HG03060 (cell line): ENCODE measurements around the gene GATB.
A peak's percentile ranks its signal among the peaks of the same experiment; 100 is the strongest.
"Not testable (repeated sequence)": the region's sequence is repeated elsewhere in the genome, so short reads cannot be mapped to it uniquely, and the experiment has no call there.

Source experiments
- ATAC-seq: cut with Tn5 transposase; IDR thresholded peaks from one replicate; pipeline ENCODE4 v1.9.1; 2021; ENCODE audit warnings: low read depth, moderate number of reproducible peaks; ENCODE audit not compliant: unreplicated experiment

Gene GATB

DNA sequence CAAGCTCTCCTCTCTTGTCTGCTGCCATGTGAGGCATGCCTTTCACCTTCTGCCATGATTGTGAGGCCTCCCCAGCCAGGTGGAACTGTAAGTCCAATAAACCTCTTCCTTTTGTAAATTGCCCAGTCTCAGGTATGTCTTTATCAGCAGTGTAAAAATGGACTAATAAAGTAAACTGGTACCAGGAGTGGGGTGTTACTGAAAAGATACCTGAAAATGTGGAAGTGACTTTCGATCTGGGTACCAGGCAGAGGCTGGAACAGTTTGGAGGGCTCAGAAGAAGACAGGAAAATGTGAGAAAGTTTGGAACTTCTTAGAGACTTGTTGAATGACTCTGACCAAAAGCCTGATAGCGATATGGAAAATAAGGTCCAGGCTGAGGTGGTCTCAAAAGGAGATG is 24.0 kb downstream of the GATB start:
- not testable (repeated sequence) for ATAC-seq

DNA sequence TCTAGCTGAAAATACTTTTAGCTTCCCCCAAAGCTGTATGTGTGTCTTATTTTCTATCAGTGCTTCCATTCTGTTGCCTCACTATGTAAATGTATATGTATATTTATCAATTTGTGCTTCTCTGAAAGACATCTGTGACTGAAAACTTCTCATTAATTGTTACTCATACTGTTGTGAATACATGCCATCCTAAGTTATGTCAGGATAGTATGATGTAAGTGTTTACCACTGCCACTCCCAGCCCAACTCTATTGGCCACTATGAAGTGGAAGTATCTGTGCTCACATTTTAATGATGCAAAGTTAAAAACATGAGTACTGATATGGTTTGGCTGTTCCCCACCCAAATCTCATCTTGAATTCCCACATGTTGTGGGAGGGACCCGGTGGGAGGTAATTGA is 24.4 kb downstream of the GATB start:
- ATAC-seq: no peak

DNA sequence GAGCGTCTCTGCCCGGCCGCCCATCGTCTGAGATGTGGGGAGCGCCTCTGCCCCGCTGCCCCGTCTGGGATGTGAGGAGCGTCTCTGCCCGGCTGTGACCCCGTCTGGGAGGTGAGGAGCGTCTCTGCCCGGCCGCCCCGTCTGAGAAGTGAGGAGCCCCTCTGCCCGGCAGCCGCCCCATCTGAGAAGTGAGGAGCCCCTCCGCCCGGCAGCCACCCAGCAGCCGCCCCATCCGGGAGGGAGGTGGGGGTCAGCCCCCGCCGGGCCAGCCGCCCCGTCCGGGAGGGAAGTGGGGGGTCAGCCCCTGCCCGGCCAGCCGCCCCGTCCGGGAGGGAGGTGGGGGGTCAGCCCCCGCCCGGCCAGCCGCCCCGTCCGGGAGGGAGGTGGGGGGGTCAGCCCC is 29.1 kb downstream of the GATB start:
- not testable (repeated sequence) for ATAC-seq

DNA sequence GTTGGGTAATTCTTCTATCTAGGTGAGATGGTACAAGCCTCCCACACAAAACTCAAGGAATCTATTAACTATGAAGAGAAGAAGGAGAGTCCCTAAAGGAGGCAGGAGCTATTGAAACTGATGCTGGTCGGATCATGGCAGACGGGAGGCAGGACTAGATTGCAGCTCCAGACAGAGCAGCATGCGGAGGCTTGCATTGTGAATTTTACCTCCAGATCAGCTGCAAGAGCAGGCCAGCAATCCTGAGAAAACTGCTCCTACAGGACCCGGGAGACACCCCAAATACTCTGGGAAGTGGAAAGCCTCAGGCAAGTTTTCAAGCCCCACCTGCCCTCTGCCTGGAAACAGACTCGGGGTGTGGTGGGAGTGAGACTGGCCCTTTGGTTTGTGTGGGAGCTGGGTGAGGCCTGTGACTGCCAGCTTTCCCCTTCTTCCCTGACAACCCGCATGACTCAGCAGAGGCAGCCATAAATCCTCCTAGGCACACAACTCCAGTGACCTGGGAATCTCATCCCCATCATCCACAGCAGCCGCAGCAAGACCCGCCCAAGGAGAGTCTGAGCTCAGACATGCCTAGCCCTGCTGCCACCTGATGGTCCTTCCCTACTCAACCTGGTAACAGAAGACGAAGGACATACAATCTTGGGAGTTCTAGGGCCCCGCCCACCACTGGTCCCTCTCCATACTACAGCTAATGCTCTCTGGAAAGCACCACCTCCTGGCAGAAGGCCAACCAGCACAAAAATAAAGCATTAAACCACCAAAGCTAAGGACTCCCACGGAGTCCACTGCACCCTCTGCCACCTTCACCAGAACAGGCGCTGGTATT is 30.9 kb downstream of the GATB start:
- no peak for ATAC-seq

DNA sequence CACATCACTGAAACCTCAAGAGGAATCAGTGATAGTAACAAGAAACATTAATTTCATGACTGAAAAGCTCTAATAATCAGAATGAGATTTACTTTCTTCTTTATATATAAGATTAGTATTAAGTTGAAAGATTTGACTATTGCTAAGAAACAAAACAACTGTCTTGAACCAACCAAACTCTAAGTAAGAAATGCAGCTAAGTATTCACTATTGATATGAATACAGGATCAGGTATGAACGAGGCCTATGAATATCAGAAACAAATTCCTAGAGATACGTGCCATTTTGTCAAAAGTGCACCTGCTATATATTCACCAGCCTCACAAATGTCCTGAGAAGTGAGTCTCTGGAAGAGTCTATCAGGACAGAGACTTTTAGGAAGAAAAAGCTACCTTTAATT is 32.1 kb downstream of the GATB start:
- ATAC-seq: no peak

DNA sequence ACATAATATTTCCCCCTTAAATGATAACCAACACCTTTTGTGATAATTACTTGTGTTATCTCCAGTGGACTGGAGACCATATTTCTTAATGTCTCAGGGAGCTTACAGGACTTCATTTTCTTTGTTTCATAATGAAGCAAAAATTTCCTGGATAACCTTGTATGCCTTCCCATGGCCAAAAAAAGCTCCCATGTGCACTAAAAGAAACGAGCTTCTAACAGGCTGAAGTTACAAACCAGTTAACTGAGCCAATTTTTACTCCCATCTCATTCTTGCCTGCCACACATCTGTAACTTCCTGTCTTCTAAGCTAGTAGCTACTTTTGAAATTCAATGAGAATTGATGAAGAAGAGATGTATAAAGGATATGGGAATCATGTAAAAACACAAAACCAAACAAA is 32.8 kb downstream of the GATB start:
- ATAC-seq: no peak

DNA sequence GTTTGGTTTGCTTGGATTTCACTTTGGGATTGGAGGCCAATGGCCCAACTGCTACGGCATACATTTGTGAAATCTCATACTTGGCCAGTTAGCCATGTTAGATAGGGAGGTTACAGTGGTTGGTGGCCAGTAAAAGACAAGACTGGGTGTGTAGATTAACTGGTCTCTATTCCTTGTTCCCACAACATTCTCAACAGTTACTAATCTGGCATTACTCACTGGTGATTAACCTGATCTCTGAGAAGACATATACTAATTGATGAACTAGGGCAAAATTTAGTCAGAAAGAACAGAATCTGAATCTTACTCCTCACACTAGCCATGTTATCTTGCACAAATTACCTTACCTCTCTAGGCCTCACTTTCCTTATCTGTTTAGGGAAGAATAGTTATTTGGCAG is 33.4 kb downstream of the GATB start:
- ATAC-seq: no peak

DNA sequence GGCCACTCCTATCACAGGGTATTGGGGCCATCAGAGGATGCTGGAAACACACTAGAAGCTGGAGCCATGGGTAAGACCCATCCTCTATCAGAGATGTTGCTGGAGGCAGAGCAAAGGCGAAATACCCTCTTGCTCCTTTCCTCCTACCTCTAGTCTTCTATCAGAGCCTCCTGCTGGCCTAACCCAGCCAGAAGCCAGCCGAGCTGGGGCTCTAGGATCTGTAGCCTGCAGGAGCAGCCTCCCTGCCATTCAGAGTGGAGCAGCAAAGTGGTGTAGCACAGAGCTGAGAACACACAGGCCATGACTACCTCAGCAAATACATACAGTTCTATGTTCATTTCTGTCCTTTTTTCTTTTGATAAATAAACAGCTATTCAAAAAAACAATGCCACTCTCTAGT is 35.7 kb downstream of the GATB start:
- ATAC-seq: no peak

DNA sequence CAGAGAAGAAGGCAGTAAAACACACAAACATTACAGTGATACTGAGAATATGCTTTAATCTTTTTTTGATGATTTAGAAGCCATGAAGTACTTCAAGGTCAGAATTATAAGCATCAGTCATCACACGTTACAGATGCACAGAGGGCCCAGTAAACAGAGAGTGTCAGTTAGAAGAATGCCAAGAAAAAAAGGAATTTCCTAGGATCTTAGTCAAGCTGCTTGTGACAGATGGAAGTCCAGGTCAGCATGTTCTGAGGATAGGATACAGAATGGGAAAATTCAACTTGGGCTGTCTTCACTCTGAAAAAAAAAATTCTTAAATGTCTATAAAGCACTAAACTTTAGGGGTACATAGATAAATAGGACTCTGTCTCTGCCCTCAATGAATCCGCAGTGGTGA is 38.9 kb downstream of the GATB start:
- no peak for ATAC-seq

DNA sequence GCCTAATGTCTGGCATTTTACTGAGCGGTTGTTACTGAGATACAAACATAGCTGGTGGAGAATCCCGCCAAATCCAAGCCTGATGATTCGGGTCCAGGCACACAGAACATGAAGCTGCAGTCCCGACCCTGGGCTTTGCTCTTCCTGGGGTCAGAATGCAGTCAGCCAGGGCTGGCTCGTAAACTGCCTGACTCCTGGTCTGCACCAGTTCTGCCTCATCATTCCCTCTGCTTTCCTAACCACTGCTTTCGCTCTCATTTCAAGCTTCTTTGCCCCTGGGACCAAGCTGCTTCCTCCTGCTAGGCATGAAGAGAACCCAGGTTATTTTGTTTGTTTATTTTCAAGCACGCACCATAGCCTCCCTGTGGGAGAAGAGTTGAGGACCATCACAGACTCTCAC is 39.3 kb downstream of the GATB start:
- no peak for ATAC-seq

DNA sequence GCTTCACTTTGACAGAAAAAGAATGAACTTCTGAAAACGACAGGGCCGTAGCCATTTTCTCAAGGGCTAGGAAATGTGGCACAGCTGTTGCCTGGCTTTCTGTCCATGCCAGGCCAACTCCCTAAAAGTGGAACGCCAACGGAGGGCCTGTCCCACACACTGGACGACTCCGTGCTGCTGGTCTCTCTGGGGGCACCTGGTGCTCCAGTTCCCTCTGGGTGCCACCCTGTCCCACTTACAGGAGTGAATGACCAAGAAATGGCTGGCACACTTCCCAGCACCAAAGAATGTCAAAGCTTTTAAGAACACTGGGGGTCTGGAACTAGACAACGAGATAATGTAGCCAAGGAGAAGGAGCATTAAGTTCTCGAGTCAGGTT is 40.9 kb downstream of the GATB start:
- ATAC-seq: no peak

DNA sequence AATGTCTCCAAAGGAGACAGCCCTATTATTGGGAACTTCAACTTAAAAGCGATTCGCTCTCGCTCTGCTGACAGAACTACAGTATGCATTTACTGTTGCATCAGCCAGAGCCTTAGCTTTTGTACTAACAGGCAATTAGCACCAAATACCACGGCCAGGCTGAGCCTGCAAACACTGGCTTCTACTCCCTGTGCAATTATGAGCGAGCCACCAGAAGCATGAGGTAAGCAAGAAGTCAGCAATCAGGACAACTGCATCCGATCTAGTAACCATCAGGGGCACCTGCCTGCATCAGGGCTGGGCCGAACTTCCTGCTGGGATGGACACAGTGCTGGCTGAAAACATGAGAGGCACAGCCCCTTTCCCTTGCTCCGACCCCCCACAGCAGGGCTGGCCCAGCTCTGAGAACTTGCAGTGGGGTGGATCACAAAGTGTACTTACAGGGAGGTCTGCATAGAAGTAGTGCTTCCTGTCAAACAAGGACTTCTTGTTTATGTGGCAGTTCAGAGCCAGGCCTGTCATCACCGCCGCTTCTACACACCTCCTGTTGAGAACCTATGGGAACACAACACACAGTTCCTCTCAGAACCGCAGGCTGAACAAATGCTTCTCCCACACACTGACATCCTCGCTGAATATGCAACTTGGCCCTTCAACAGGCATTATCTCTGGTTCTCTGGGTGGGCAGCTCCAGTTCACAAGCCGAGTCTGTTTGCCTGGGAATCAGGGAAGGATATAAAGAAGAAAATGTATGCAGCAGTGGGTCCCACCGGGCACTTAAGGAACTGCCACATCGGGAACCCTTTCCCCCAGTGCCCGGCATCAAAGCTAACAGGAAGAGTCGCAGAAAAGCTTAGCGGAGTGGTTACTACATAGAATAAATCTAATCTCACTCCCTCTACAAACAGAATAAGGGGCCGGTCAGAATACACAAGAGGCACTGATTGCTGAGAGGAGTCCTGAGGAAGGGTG is 41.5 kb downstream of the GATB start:
- no peak for ATAC-seq

DNA sequence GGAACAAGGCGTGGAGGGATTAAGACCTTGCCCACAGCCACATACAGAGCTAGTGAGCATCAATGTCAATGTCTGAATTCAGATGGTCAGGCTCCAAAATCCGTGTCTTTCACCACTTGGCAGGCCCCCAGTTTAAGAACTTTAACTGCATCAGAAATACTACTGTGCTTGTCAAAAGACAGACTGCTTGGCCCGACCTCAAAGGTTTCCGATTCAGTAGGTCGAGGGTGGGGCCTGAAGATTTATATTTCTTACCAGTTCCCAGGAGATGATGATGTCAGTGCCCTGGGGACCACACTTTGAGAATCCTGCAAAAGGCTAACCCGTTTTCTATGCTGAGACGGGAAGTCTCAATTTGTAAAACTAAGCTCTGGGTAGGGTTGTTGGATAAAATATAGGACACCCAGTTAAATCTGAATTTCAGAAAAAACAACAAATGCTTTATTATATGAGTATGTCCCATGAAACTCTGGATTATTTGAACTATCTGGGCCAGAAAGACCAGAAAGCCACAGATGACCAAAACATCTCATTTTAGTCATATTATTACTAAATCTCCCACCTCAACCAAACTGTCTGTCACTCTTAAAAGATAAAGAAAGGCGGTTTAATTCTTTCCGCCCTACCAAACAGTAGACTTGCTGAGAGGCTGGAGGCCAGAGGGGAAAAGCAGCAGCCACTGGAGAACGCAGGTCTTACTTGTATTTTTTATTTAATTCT is 42.7 kb downstream of the GATB start:
- ATAC-seq: peak; percentile 56

DNA sequence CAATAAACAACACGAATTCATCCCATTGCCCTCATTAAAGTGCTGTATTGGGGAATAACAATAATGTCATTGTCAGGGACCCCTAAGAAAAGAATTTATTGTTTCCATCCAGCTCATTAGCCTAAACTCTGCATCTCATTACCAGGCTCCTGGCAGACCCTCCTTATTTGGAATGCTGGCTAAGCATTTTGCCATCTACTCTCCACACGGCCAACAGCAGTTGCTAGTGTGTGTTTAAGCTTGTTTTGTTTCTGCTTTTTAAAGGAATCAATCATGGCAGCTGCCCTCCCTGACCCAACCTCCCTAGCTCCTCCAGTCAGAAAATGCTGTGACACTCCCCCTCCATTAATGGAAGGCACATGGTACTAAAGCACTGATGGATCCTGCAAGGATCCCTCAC is 43.5 kb downstream of the GATB start:
- ATAC-seq: no peak

DNA sequence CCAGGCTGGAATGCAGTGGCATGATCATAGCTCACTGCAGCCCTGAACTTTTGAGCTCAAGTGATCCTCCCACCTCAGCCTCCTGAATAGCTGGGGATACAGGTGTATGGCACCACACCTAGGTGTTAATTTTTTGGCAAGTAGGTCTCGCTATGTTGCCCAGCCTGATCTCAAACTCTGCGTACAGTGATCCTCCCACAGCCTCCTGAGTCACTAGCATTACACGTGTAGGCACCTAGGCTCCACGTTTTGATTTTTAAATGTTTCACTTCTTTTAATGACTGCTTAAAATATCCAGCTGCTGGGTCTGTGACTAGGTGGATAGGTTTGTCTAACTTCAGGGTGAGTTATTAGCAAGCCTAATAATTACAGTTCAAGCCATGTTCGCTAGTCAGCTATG is 44.5 kb downstream of the GATB start:
- ATAC-seq: no peak

DNA sequence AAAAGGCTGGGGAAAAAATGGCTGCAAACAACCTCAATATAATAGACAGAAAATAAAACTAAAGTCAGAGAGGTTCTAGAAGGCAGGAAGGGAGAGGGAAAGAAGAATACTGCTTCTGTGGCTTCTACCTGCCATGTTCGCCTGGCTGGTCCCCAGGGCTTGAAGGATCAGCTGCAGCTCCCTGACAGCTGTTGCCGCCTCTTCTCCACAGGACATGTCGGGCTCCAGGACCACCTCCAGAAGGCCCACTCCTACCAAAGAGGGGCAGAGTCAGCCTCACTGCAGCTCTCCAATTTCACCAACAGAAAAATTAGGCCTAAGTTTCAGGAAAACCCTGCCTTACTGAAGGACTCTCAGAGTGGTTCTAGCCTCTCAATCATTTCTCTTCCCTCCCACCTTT is 44.9 kb downstream of the GATB start:
- ATAC-seq: no peak

DNA sequence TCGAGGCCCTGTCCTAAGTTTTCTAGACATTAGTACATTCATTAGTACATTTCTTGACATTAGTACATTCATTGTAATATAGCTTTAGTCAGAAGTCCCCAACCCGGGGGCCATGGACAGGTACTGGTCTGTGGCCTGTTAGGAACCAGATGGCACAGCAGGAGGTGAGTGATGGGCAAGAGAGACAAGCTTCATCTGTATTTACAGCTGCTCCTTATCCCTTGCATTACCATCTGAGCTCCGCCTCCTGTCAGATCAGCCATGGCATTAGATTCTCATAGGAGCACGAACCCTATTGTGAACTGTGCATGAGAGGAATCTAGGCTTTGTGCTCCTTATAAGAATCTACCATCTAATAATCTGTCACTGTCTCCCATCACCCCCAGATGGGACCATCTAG is 48.0 kb downstream of the GATB start:
- no peak for ATAC-seq

DNA sequence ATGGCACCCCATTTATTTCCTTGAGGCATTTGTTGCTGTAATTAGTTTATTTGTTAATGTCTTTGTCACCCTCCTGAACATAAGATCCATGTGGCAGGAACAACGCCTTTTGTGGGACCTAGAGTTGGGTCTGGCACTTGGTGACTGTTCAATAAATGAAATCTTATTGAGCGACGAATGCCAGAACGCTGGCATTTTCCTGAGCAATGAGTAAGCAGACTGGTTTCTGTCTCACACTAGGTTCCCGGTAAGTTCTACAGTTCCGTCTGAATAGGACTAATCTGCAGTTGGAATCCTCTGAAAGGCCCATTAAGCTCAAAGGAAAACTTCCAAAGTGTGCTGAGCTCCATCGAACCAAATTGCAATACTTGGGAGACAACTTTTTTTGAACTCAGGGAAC is 49.2 kb downstream of the GATB start:
- no peak for ATAC-seq

DNA sequence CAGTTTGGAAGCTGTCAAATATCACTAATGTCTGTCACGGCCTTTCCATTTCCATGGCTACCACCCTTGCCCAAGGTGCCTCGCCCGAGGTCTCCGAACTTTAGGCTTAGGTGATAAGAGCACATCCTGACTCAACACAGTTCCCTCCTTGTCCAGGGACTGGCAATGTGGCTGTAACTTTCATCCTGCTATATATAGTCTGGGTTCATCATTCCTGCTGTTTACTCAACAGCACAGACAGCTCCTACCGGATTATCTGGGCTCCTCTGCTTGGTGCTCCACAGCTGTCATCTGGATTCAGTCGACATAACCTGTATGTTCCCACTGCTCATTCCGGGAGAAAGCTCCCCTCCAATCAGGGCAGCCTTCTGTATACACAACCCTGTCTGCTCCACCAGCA is 51.2 kb downstream of the GATB start:
- ATAC-seq: no peak

DNA sequence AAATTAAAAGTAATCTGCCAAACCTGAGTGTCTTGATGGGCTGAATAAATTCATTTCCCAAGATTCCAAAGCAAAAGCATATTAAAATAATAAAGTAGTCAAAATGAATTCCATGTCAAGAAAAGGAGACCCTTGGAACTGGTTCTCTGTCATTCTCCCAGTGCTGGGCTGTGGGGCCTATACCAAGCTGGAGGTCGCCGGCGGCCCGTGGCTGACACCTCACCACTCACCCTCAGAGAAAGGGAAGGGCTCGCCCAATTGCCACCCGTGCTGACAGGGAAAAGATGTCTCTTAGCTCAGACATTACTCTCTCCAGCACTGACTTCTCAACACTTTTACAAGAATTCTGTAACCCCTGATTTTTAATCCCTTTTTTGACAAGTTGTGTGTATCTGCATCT is 51.7 kb downstream of the GATB start:
- no peak for ATAC-seq

DNA sequence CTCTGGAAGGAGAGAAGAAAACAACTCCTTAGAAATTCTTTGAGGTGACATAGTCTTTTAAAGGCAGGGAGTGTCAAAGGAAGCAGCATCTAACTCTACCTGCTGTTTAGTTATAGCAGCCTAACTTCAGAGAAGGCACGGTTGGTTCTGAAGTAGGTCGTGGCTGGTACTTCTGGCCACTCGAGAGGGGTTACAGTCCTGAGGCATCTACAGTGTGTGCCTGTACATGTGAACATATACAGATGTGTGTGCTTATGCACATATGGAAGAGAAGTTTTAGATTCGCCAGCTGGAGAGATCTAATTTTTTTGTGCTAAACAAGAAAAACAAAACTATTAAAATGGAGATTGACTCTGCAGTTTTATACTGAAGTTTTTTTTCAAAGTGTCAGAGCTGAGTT is 52.7 kb downstream of the GATB start:
- no peak for ATAC-seq
